Cortex of kidney (tissue), 1 donor: ENCODE measurements around the gene SLC12A3.

Experiments
- DNase-seq: peaks from one replicate; lab custom pipeline; 2025; lab: John Stamatoyannopoulos, UW

Gene SLC12A3

DNA sequence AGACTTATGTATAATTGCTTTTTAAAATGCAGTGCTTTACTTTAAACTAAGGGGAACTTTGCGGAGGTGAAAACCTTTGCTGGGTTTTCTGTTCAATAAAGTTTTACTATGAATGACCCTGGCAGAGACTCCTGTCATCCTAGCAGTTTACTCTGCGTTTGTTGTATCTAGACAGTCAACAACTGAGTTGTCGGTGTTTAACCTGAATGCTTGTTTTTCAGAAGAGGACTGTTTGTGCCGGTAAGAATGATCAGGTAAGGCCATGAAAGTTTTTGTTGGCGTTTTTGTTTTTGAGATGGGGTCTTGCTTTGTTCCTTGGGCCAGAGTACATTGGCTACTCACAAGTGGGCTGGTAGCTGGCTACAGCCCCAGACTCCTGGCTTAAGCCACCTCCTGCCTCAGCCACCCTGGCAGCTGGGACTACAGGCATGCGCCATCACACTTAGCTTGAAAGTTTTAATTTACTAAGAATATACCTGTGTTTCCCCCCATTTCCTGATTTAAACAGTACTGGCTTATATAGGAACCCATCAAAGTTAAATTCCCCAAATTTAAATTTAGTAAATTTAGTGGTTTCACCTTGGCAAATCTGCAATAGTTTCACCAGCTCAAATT is 78.9 kb downstream of the SLC12A3 start:
- no peak for DNase-seq

DNA sequence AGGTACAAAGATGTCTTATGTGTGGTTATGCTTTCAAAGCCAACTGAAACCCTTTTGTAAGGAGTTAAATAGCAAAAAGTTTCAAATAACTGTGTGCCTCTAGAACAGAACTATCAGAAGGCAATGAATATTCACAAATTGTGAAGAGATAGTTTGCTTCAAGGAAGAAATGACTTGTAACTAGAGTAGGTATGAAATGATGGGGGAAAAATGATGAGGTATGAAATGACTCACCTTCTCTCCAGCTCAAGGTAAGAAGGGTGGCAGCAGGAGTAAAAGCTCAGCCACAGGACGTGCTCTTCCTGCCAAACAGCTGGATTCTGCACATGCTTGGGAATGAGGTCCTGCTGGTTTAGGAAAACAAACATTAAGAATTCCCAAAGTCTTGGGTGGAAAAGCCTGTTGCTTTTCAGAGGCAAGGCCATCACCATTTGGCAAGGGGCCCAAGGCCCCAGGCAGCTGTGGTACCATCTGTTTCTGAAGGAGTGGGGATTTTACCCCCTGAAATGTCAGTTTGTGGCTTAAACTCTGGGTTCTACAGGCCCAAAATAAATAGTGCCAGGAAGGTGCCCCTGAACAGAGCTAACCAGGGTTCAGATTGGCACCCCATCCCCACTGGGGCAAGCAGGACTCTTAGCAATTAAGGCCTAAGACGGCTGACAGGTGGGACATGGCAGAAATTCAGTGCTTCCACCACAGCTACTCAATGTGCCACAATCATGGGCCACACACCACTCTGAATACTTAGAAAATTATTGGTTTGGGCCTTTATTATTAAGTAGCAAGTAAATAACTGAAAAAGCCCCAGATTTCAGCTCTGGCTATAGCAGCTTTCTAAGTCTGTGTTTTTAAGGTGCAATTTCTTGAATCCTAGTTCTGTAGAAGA is 80.2 kb downstream of the SLC12A3 start:
- DNase-seq, result no peak

DNA sequence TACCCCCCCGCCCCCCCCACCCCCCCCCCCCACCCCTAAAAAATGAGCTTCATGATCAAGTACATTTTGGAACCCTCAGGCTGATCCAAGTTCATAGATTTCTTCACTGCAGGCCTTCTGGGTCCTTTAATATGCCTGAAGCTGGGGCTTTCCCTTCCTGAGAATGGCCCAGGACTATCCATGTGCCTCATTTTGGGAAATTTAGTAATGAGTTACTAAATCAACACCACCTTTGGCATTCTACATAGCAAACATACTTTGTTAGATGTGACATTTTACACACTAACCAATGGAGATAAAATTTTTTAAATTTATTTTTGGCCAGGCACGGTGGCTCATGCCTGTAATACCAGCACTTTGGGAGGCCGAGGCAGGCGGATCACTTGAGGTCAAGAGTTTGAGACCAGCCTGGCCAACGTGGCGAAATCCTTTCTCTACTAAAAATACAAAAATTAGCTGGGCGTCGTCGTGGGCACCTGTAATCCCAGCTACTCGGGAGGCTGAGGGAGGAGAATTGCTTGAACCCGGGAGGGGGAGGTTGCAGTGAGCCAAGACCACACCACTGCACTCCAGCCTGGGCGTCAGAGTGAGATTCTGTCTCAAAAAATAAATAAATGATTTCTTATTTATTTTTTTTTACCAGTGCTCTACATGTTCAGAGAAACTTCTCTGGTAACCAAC is 81.0 kb downstream of the SLC12A3 start:
- DNase-seq, result no peak

DNA sequence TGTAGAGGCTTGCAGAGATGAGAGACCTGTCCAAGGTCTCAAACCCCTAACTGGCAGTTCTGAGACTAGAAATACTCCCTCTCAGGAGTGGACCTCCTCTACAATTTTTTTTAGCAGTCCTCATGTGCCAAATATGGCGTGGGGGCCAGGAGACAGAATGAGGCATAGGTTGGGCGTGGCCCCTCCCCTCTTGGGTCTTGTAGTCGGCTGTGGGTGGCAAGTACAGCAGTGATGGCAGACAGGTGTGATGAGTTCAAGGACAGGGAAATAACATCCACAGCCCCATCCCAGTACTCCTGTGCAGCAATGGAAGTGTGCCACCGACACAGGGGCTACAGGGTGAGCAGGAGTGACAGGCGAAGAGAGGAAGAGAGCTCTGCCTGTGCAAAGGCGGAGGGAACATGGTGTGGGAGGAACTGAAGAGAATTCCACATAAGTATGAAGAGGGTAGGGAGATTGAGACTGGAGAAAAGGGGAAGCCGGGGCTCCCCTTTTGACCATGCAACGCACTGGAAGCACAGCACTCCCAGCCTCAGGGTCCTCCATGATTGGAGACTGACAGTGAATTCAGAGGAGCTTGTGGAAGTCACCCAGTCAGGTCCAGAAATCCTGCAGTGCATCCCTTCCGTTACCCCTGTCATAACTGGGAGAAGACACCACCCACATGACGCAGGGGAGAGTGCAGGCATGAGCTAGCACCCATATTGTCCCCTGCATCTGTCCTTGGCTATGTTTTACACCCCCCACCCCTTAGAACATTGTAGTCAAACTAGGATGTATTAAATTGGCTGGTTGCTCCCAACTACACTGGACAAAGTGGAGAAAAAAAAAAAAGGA is 82.0 kb downstream of the SLC12A3 start:
- DNase-seq, result no peak

DNA sequence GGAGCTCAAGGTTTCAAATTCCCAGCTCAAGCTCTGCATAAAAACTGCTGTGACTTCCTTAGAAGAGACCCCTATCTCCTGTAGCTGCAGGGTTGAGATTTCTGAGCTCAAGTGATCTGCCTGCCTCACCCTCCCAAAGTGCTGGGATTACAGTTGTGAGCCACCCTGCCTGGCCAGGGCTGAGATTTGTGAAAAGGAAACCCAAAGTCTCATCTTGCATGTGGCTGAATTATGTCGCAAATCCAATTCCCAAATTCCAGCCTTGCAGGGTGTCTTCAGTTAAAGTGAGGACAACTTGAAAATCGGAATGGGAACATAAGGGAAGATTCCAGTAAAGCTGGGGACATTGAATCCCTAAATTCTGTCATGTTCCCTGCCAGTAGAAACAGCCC is 82.6 kb downstream of the SLC12A3 start:
- DNase-seq, result no peak

DNA sequence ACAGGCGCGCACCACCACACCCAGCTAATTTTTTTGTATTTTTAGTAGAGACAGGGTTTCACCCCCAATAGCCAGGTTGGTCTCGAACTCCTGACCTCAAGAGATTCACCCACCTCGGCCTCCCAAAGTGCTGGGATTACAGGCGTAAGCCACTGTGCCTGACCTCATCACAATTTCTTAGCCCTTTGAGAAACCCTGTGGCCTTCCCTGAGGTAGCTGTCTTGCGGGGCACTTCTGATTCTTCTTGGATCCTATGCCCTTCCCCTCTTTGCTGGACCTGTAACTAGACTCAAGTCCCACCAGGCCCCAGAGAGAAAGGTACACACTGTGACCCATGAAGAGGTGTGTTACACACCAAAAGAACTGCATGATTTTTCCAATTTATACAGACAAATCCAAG is 83.2 kb downstream of the SLC12A3 start:
- no peak for DNase-seq

DNA sequence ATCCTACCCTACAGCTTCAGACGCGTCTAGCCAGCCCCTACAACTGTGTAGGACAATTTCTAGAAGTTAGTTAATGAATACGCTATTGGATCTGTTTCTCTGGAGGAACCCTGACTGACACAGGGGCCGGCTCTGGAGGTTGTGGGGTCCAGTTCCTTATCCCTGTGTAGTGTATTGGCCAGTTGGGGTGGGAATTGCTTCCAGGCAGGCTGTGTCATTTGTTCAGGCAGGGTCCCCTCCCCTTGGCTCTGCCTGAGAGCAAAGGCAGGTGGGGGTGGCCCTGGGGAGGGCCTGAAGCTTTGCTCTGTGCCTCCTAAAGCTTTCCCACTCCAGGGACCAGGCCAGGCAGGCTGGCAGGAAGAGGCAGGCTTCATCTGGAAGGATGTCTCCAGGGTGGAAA is 85.0 kb downstream of the SLC12A3 start:
- DNase-seq, result no peak

DNA sequence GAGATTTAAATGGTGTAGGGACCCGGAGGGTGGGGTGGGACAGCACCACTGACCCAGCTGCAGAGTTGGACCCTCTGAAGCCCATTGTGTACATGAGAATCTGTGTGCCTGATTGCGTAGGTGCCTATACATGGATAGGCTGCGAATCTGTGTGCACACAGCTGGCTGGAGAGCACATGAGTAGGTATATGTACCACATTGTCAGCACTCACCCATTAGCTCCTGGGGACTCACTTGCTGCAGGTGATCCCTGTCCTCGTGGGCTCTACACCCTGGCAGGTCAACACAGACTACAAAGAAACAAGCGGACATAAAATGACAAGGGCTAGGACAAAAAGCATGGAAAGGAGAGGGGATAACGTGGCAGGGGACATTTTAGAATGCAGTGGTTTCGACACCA is 85.4 kb downstream of the SLC12A3 start:
- no peak for DNase-seq

DNA sequence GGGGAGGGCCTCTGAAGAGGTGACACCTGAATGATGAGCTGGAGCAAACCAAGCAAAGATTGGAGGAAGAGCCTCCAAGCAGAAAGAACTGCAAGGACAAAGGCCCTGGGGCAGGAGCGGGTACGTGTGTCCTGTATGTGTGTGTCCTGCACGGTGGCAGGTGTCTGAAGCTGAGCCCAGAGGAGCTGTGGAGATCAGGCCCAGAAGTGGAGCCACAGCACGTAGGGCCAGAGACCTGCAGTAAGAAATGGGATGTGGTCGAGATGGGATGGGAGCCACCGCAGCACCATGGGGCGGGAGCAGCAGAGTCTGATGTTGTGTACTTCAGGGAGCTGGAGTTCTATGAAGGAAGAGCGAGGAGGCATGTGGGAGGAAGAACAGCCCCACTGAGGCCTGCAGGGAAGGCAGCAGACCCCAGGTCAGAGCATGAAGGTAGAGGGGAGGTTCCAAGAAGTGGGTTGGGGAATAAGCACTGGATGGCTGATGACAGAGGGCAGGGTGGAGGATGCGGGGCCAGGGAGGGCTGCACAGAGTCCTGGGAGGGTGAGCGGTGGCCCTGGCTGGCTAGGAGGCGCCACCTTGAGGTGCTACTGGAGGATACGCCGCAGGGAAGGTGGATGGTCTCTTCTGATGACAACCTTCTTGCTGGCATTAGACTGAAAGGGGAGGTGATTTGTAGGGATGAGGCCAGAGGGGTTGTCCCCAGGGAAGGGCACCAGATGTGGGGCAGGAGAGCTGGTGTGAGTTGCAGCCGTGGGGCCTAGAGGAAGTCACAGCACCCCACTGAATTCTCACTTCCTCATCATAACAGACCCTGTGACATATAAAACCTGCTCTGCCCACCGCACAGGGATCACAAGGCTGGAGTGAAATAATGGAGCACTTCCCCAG is 86.1 kb downstream of the SLC12A3 start:
- DNase-seq, result no peak

DNA sequence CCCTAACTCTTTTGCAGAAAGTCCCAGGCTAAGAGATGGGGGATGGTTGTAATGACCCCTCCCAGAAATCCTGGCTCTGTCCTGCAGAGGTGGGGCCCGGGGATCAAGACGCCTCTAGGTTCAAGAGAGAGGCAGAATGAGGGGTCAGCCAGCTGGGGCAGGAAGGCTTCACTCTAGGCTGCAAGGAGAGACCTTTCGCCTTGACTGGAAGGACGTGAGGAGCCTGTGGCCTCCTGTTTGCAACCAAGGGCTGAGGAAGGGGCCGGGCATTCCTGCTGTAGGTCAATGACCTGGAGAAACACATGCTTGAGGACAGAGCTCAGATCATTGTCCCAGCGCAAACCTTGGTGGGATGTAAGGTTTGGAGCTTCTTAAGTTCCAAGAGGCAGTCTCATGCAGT is 88.0 kb downstream of the SLC12A3 start:
- DNase-seq, result no peak

DNA sequence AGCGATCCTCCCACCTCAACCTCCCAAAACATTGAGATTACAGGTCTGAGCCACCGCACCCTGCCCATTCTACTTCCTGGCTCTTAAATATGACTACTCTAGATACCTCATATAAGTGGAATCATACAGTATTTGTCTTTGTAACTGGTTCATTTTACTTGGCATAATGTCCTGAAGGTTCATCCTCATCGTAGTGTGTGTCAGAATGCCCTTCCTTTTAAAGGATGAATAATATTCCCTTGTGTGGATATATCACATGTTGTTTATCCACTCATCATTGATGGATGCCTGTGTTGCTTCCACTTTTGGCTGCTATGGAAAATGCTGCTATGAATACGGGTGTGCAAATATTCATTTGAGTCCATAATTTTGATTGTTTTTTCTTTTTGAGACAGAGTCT is 91.1 kb downstream of the SLC12A3 start:
- DNase-seq, result no peak

DNA sequence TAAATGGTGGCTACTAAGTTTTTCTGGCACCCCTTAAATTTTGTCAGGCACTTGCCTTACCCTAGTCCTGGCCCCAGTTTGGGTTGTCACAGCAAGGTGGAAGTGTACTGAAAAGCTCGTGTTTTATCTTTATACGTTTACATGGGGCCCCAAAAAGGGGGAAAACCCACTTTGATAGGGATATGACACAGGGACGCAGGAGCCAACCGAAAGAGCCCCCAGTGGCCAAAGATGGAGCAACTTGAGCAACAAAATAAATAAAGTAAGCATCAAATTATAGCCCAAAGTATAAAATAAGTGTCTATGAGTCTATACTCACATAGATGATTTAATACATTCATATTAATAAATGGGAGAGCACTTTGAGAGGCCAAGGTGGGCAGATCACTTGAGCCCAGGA is 91.7 kb downstream of the SLC12A3 start:
- no peak for DNase-seq

DNA sequence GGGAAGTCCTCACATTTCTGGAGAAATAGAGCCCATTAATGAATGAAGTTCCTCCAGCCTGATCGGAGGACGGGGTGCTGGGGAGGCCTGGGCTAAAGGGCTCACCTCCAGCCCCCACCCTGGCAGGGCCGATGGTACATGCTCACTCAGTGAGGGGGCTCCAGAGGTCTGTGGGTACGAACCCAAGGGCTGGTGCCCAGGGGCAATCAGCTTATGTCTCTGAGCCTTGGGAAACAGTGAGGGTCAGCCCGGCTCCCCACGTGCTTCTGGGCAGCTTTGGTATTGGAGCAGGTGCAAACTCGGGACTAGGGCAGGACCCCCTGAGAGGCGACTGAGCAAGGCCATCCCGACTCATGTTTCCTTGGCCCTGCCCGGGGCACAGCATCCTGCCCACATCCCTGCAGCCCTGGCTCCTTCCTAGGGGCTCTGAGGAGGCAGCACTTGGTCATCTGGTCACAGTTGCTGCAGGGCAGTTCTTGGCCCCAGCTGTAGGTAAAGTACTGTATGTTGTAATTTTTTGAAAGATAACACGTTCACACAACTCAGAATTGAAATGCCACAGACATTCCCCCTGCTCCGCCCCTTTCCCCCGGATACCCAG is 95.8 kb downstream of the SLC12A3 start:
- DNase-seq, result no peak

DNA sequence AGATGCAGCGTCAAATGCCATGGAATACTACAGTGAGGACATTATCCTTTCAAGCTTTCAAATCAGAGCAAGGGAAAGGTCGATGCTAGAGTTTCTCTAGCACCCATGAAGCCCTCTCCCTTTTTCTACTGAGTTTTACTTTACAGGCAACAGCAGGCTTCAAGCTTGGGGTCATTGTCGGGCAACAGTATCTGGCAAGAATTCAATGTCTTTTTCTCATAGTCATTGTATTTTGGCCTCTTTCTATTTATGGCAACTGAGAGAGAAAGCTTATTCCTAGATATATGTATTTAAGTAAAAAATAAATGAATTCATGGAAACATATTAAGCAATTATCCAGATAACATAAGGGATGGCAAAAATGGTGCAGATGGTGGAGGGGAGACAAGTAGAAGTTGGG is 96.4 kb downstream of the SLC12A3 start:
- DNase-seq, result no peak

DNA sequence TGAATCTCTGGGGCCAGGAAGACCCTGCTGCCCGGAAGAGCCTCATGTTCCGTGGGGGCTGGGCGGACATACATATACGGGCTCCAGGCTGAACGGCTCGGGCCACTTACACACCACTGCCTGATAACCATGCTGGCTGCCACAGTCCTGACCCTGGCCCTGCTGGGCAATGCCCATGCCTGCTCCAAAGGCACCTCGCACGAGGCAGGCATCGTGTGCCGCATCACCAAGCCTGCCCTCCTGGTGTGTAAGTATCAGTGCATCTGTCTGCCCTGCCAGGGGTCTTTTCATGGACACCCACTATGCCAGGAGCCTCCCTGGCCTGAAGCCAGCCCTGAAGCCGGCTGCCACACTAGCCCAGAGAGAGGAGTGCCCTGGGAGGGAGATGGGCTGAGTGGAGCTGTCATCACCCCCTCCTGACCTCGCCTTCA is 96.9 kb downstream of the SLC12A3 start, which contains the start of gene CETP:
Gene CETP, plus strand, starts transcription at position 100 of the 431 bp plus-strand sequence. Its CDS starts 30 bp downstream, at position 130.
- DNase-seq, result no peak

DNA sequence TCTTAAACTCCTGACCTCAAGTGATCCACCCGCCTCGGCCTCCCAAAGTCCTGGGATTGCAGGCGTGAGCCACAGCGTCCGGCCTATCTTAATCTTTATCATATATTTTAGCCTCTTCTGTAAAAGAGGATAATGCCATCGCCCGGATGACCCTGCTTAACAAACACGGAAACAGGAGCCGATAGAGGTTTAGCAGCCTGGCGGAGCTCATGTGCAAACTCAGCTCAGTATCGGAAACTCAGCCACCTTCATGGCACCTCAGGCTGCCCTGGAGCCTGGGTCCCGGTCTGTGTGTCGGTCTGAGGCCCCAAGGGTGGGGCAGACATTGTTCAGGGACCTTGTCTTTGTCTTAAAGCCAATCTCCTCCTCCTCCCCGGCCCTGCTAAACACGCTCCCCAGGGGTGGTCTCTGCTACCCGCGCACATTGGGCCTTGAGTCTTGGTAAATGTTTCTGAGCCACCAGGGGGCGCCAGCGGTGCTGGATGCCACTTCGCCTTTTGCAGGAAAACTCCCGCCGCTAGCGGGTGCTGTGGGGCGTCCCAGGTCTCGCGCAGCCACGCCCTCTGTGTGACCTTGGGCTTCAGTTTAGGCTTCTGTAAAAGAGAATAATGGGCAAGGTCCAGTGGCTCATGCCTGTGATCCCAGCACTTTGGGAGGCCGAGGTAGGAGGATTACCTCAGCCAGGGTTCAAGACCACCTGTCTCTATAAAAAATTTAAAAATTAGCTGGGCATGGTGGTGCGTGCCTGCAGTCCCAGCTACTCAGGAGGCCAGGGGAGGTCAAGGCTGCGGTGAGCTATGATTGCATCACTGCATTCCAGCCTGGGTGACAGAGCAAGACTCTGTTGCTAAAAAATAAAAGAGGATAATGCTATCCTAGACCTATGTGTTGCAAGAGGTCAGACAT is 99.5 kb downstream of the SLC12A3 start:
- no peak for DNase-seq
